A549 (cell line): ENCODE measurements around the gene PDLIM5. TPM values are rescaled to one million over a fixed set of nuclear protein-coding genes. Genes with fewer than 3 reads are reported as not detected.

Source experiments
- ATAC-seq, 2 experiments: fragments of 200-7000 bp in 1 of 2; fragments of >200 bp in 1 of 2; cut with Nextera tagmentation in 1 of 2; cut with Tn5 transposase in 1 of 2; 3 replicates each; pipeline versions ENCODE4 v1.8.0 to v1.9.1; 2018 to 2020; ENCODE audit warnings: mild to moderate bottlenecking in 1 of 2, moderate library complexity in 1 of 2
- CTCF ChIA-PET: fragments of 300-600 bp; sonication (Branson Sonifier 250); formaldehyde crosslinking; extraction: SDS; loops from one replicate; lab custom pipeline; 2021; ENCODE audit warnings: antibody characterized with exemption, inconsistent platforms; lab: Yijun Ruan, JAX
- POLR2A ChIA-PET: fragments of 350-600 bp; formaldehyde crosslinking; extraction: SDS; loops from one replicate; lab custom pipeline; 2021; ENCODE audit warnings: antibody characterized with exemption, inconsistent platforms; lab: Yijun Ruan, JAX
- DNase-seq, 2 experiments: peaks; one replicate each; pipeline versions ENCODE4 v3.0.0 to v3.0.0-alpha.2; 2011 to 2016; ENCODE audit warnings: low read depth in 1 of 2, low spot score in 1 of 2
- FAIRE-seq: peaks from 2 replicates; lab custom pipeline; 2011; peaks lifted over from hg19 to GRCh38; lab: Jason Lieb, UNC
- H3K27ac ChIP-seq, 2 experiments: fragments of >200 bp; sonication (Bioruptor Twin); formaldehyde crosslinking; 3 replicates each; pipeline ENCODE4 v1.5.1; 2016 to 2017
- H3K4me1 ChIP-seq: fragments of >200 bp; sonication (Bioruptor Twin); formaldehyde crosslinking; 3 replicates; pipeline ENCODE4 v1.6.1; 2016
- H3K4me2 ChIP-seq: fragments of >200 bp; sonication (Bioruptor Twin); formaldehyde crosslinking; 3 replicates; pipeline ENCODE4 v1.6.1; 2016
- H3K4me3 ChIP-seq: fragments of >200 bp; sonication (Bioruptor Twin); formaldehyde crosslinking; 3 replicates; pipeline ENCODE4 v1.5.1; 2016
- H3K9me3 ChIP-seq: fragments of >200 bp; sonication (Bioruptor Twin); formaldehyde crosslinking; 3 replicates; pipeline ENCODE4 v1.6.1; 2016
- CBX8 ChIP-seq: fragments of 200-600 bp; sonication (generic); IDR thresholded peaks from 2 replicates; pipeline ENCODE4 v1.6.1; 2016
- CEBPB ChIP-seq, 2 experiments: fragments of >200 bp in 1 of 2; sonication (Bioruptor Twin) in 1 of 2; formaldehyde crosslinking in 1 of 2; IDR thresholded peaks; 2 replicates each; pipeline ENCODE4 v1.6.1; 2012 to 2016
- CHD2 ChIP-seq: fragments of 150-350 bp; IDR thresholded peaks from 2 replicates; pipeline ENCODE4 v1.6.1; 2014; ENCODE audit warnings: low read length; ENCODE audit not compliant: partially characterized antibody
- EHF ChIP-seq: fragments of 250-450 bp; sonication (Bioruptor Pico); IDR thresholded peaks from 2 replicates; pipeline ENCODE4 v1.5.0; 2020; ENCODE audit warnings: mild to moderate bottlenecking
- FOSB ChIP-seq: fragments of 250-450 bp; sonication (Bioruptor Pico); IDR thresholded peaks from 2 replicates; pipeline ENCODE4 v1.5.0; 2020; ENCODE audit warnings: mild to moderate bottlenecking, moderate library complexity
- GATA3 ChIP-seq: IDR thresholded peaks from 2 replicates; pipeline ENCODE4 v1.6.1; 2012; ENCODE audit warnings: borderline replicate concordance
- HDAC2 ChIP-seq: fragments of 200-600 bp; sonication (generic); IDR thresholded peaks from 2 replicates; pipeline ENCODE4 v1.6.1; 2016
- HOXB13 ChIP-seq: fragments of 250-450 bp; sonication (Bioruptor Pico); IDR thresholded peaks from 2 replicates; pipeline ENCODE4 v1.5.0; 2020; ENCODE audit warnings: low read depth, mild to moderate bottlenecking, moderate library complexity
- MAFK ChIP-seq: fragments of 450-650 bp; IDR thresholded peaks from 2 replicates; pipeline ENCODE4 v1.6.1; 2014; ENCODE audit not compliant: partially characterized antibody
- RAD21 ChIP-seq, 2 experiments: fragments of >200 bp in 1 of 2; sonication (Bioruptor Twin) in 1 of 2; formaldehyde crosslinking in 1 of 2; IDR thresholded peaks in 1 of 2; conservative IDR thresholded peaks in 1 of 2; 2 replicates in 1 of 2; 3 replicates in 1 of 2; pipeline ENCODE4 v1.6.1; 2012 to 2018; ENCODE audit warnings: inconsistent platforms in 1 of 2
- RFX5 ChIP-seq: fragments of 450-650 bp; IDR thresholded peaks from 2 replicates; pipeline ENCODE4 v1.7.1; 2014; ENCODE audit warnings: antibody characterized with exemption, mild to moderate bottlenecking, moderate library complexity
- SMC3 ChIP-seq: fragments of >200 bp; sonication (Bioruptor Twin); formaldehyde crosslinking; IDR thresholded peaks from 3 replicates; pipeline ENCODE4 v1.6.1; 2018; ENCODE audit warnings: inconsistent platforms
- SREBF2 ChIP-seq: fragments of 450-650 bp; IDR thresholded peaks from 2 replicates; pipeline ENCODE4 v1.6.1; 2014; ENCODE audit warnings: mild to moderate bottlenecking, moderate library complexity
- TFCP2L1 ChIP-seq: fragments of 250-450 bp; sonication (Bioruptor Pico); IDR thresholded peaks from 2 replicates; pipeline ENCODE4 v1.5.0; 2021; ENCODE audit warnings: mild to moderate bottlenecking
- ZC3H11A ChIP-seq: fragments of 450-650 bp; IDR thresholded peaks from 2 replicates; pipeline ENCODE4 v1.6.1; 2014; ENCODE audit warnings: antibody characterized with exemption, mild to moderate bottlenecking
- WGBS: methylation state at CpG from one replicate; pipeline ENCODE4 v1.1.6; 2017; ENCODE audit errors: missing lambda C conversion rate; 5-methylcytosine and 5-hydroxymethylcytosine counted together
- polyA plus RNA-seq, 4 experiments: library from polyadenylated mRNA; depleted of rRNA in 3 of 4; stranded (reverse); fragments of >200 nt; fragmentation: RNase III in 1 of 4; extraction: RNeasy Plus Mini Kit Qiagen cat#74134 plus additional on column Dnase treatment in 1 of 4; gene quantifications; 2 replicates in 3 of 4; 3 replicates in 1 of 4; pipeline ENCODE4 v1.2.3, GENCODE V29; 2011 to 2017
- TF ChIP-seq, protein P1 (sequence below): IDR thresholded peaks from 2 replicates; pipeline ENCODE4 v1.6.1; 2012
- TF ChIP-seq, protein P2 (sequence below): fragments of 250-450 bp; sonication (Bioruptor Pico); IDR thresholded peaks from 2 replicates; pipeline ENCODE4 v1.5.0; 2020; ENCODE audit warnings: low read depth, mild to moderate bottlenecking, moderate library complexity
- TF ChIP-seq, protein P3 (sequence below): IDR thresholded peaks from 2 replicates; pipeline ENCODE4 v1.6.1; 2012; ENCODE audit warnings: low read depth, borderline replicate concordance
- TF ChIP-seq, protein P4 (sequence below): fragments of 450-650 bp; IDR thresholded peaks from 2 replicates; pipeline ENCODE4 v1.6.1; 2014; ENCODE audit warnings: antibody characterized with exemption
- TF ChIP-seq, protein P5 (sequence below): fragments of >200 bp; sonication (Bioruptor Twin); formaldehyde crosslinking; IDR thresholded peaks from 3 replicates; pipeline ENCODE4 v1.5.1; 2016
- TF ChIP-seq, protein P6 (sequence below): IDR thresholded peaks from 2 replicates; pipeline ENCODE4 v1.6.1; 2012

PDLIM5 gene
- polyA plus RNA-seq, 2 of the 4 experiments (the other 2 are of a cell fraction): 54.2 to 242 TPM

DNA sequence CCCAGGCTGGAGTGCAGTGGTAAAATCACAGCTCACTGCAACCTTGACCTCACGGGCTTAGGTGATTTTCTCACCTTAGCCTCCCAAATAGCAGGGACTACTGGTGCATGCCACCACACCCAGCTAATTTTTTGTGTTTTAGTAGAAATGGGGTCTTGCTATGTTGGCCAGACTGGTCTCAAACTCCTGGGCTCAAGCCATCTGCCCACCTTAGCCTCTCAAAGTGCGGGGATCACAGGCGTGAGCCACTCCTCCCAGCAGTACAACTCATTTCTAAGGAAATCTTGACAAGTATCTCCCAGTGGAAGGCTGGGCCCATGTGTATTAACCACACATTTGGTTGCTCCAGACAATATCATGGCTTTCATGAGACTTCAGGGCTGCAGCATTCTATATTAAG lies 20.4 kb upstream of the PDLIM5 start:
- no peak for ATAC-seq
- TF ChIP-seq HOXB13 (CRISPR knock-in tag) (no peak), CHD2 (no peak), FOSB (no peak), TFCP2L1 (CRISPR knock-in tag) (no peak), RAD21 (conservative IDR thresholded peaks at IDR 0.05 in 1 of 2, IDR thresholded peaks at IDR 0.05 in 1 of 2) (no peak), HDAC2 (no peak), CBX8 (no peak), SREBF2 (no peak), CEBPB (IDR thresholded peaks at IDR 0.05) (no peak), ZC3H11A (no peak), RFX5 (no peak)
- TF ChIP-seq, protein P1, sequence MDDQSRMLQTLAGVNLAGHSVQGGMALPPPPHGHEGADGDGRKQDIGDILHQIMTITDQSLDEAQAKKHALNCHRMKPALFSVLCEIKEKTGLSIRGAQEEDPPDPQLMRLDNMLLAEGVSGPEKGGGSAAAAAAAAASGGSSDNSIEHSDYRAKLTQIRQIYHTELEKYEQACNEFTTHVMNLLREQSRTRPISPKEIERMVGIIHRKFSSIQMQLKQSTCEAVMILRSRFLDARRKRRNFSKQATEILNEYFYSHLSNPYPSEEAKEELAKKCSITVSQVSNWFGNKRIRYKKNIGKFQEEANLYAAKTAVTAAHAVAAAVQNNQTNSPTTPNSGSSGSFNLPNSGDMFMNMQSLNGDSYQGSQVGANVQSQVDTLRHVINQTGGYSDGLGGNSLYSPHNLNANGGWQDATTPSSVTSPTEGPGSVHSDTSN: no peak
- TF ChIP-seq, protein P2, sequence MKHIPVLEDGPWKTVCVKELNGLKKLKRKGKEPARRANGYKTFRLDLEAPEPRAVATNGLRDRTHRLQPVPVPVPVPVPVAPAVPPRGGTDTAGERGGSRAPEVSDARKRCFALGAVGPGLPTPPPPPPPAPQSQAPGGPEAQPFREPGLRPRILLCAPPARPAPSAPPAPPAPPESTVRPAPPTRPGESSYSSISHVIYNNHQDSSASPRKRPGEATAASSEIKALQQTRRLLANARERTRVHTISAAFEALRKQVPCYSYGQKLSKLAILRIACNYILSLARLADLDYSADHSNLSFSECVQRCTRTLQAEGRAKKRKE (CRISPR knock-in tag): no peak
- TF ChIP-seq, protein P3, sequence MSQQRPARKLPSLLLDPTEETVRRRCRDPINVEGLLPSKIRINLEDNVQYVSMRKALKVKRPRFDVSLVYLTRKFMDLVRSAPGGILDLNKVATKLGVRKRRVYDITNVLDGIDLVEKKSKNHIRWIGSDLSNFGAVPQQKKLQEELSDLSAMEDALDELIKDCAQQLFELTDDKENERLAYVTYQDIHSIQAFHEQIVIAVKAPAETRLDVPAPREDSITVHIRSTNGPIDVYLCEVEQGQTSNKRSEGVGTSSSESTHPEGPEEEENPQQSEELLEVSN: no peak
- POLR2A ChIA-PET: no interaction called here
- no peak overlapping the region for H3K4me2 ChIP-seq
- peaks cover 14% of the 10 kb centered on the region for H3K9me3 ChIP-seq
- no peak overlapping the region for H3K27ac ChIP-seq
- 90% methylated on average over 3 of the region's 3 CpGs for WGBS
- no peaks in the 10 kb centered on the region for H3K4me1 ChIP-seq
- FAIRE-seq: no peak
- CTCF ChIA-PET: no interaction called here
- DNase-seq: no peak
- H3K4me3 ChIP-seq: no peak overlapping the region

DNA sequence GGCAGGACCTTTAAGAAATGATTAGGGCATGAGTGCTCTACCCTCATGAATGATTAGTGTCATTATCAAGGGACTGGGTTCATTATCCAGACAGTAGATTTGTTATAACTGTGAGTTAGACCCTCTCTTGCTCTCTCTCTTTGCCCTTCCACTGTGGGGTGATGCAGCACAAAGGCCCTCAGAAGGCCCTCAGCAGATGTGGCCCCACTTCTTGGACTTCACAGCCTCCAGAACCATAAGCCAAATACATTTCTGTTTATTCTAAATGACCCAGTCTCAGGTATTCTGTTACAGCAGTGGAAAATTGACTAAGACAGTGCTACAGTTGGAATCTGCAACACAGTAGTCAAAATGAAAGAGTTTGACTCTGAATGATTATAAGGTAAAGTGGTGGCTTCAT lies 17.2 kb upstream of the PDLIM5 start:
- ATAC-seq (no peak), FAIRE-seq (no peak), DNase-seq (no peak)
- CTCF ChIA-PET: no interaction called here
- no peaks in the 10 kb centered on the region for H3K9me3 ChIP-seq
- H3K4me2 ChIP-seq: no peak overlapping the region
- no peak overlapping the region for H3K27ac ChIP-seq
- POLR2A ChIA-PET: no interaction called here
- no peak overlapping the region for H3K4me3 ChIP-seq
- no peaks in the 10 kb centered on the region for H3K4me1 ChIP-seq
- TF ChIP-seq HOXB13 (CRISPR knock-in tag) (no peak), EHF (CRISPR knock-in tag) (no peak), MAFK (no peak), SMC3 (no peak), GATA3 (no peak), FOSB (no peak)
- TF ChIP-seq, protein P3: no peak
- TF ChIP-seq, protein P4, sequence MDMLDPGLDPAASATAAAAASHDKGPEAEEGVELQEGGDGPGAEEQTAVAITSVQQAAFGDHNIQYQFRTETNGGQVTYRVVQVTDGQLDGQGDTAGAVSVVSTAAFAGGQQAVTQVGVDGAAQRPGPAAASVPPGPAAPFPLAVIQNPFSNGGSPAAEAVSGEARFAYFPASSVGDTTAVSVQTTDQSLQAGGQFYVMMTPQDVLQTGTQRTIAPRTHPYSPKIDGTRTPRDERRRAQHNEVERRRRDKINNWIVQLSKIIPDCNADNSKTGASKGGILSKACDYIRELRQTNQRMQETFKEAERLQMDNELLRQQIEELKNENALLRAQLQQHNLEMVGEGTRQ: no peak
- TF ChIP-seq, protein P5, sequence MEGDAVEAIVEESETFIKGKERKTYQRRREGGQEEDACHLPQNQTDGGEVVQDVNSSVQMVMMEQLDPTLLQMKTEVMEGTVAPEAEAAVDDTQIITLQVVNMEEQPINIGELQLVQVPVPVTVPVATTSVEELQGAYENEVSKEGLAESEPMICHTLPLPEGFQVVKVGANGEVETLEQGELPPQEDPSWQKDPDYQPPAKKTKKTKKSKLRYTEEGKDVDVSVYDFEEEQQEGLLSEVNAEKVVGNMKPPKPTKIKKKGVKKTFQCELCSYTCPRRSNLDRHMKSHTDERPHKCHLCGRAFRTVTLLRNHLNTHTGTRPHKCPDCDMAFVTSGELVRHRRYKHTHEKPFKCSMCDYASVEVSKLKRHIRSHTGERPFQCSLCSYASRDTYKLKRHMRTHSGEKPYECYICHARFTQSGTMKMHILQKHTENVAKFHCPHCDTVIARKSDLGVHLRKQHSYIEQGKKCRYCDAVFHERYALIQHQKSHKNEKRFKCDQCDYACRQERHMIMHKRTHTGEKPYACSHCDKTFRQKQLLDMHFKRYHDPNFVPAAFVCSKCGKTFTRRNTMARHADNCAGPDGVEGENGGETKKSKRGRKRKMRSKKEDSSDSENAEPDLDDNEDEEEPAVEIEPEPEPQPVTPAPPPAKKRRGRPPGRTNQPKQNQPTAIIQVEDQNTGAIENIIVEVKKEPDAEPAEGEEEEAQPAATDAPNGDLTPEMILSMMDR: no peak
- TF ChIP-seq, protein P6, sequence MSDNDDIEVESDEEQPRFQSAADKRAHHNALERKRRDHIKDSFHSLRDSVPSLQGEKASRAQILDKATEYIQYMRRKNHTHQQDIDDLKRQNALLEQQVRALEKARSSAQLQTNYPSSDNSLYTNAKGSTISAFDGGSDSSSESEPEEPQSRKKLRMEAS: no peak
